ENCODE measurements around the gene FAM107B. TPM values are rescaled to one million over a fixed set of nuclear protein-coding genes. Genes with fewer than 3 reads are reported as not detected.
A peak's percentile ranks its signal among the peaks of the same experiment; 100 is the strongest.

Gene FAM107B
- total RNA-seq, 4 donors from 2014 or later, result 24.1 to 69.7 (median 43.2) TPM

DNA sequence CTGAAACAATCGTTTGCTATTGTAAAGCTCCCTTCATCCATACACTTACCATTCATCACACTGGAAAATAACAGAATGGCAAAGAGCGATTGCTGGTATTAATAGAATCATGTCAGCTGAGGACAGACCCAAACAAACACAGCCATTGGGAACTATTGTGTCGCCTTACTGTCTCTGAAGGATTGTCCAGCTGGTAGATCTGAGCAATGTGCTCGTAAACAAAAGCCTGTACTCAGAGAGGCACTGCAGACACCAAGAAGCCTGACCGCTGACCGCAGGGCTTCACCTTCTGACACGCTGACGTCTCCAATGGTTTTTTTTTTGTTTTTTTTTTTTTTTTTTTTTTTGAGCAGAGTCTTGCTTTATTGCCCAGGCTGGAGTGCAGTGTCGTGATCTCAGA is 292.9 kb downstream of the FAM107B start:
- Histone ChIP-seq H3K36me3 (no peaks in the 10 kb centered on the region), H3K9me3 (no peaks in the 10 kb centered on the region), H3K27ac (no peak overlapping the region), H3K27me3 (no peaks in the 10 kb centered on the region), H3K4me3 (no peak overlapping the region), H3K4me1 (no peaks in the 10 kb centered on the region)
- intact Hi-C loops (cut with DNase I; ENCODE audit: low total_unique reads), result no loop called here
- DNase-seq, result no peak
- TF ChIP-seq, protein P1, sequence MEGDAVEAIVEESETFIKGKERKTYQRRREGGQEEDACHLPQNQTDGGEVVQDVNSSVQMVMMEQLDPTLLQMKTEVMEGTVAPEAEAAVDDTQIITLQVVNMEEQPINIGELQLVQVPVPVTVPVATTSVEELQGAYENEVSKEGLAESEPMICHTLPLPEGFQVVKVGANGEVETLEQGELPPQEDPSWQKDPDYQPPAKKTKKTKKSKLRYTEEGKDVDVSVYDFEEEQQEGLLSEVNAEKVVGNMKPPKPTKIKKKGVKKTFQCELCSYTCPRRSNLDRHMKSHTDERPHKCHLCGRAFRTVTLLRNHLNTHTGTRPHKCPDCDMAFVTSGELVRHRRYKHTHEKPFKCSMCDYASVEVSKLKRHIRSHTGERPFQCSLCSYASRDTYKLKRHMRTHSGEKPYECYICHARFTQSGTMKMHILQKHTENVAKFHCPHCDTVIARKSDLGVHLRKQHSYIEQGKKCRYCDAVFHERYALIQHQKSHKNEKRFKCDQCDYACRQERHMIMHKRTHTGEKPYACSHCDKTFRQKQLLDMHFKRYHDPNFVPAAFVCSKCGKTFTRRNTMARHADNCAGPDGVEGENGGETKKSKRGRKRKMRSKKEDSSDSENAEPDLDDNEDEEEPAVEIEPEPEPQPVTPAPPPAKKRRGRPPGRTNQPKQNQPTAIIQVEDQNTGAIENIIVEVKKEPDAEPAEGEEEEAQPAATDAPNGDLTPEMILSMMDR (IDR thresholded peaks at IDR 0.05), result no peak
- TF ChIP-seq POLR2A (IDR thresholded peaks at IDR 0.05), result no peak

DNA sequence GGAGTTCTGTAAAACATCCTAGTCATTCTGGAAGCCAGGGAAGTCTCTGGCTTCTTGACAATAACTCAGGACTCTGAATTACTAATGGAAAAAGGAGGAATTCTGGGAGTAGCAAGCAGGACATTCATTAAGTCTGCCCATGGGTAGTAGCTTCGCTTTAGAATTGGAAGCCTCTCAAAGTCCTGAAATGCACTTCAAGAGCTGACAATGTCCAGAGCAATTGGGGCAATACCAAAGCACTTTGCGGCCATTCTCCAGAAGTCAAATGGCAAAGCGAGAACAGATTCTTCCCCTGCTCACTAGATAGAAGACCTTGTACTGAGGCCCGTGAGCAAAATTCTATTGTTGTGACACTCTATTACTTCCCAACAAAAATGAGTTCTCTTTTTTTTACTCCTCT is 293.7 kb downstream of the FAM107B start:
- no peak for DNase-seq
- no peak overlapping the region for H3K4me3 ChIP-seq
- H3K36me3 ChIP-seq, result no peaks in the 10 kb centered on the region
- no peaks in the 10 kb centered on the region for H3K27me3 ChIP-seq
- H3K4me1 ChIP-seq, result no peaks in the 10 kb centered on the region
- no peaks in the 10 kb centered on the region for H3K9me3 ChIP-seq
- TF ChIP-seq POLR2A (IDR thresholded peaks at IDR 0.05), result no peak
- TF ChIP-seq, protein P1 (IDR thresholded peaks at IDR 0.05), result no peak
- H3K27ac ChIP-seq, result no peak overlapping the region
- intact Hi-C loops (cut with DNase I; ENCODE audit: low total_unique reads), result no loop called here

DNA sequence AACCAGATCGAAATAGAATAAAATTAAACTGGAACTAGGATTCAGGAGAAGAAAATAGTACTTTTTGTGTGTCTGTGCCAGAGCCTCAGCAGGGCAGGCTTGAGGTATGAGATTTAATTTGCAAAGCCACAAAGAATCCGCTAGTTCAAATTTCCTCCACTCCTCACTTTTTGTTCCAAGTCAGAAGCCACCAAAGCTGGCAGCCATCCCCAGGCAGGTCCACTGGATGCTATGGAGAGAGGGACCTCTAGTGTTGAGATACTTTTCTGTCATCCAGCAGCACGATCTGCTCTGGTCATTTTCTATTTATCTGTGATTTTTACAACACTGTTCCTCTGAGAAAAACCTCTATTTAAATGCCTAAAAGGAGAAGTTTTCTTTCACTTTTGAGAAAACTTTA is 296.1 kb downstream of the FAM107B start:
- H3K4me1 ChIP-seq, result no peaks in the 10 kb centered on the region
- H3K4me3 ChIP-seq, result no peak overlapping the region
- no peaks in the 10 kb centered on the region for H3K27me3 ChIP-seq
- no peaks in the 10 kb centered on the region for H3K9me3 ChIP-seq
- no peaks in the 10 kb centered on the region for H3K36me3 ChIP-seq
- H3K27ac ChIP-seq, result no peak overlapping the region
- no peak for TF ChIP-seq POLR2A (IDR thresholded peaks at IDR 0.05)
- TF ChIP-seq, protein P1 (IDR thresholded peaks at IDR 0.05), result peak in 3 of 4 experiments; percentile 19 to 40 (median 23)
- peak in 1 of 2 donors; percentile 21 for DNase-seq
- intact Hi-C loops (cut with DNase I; ENCODE audit: low total_unique reads), result no loop called here

DNA sequence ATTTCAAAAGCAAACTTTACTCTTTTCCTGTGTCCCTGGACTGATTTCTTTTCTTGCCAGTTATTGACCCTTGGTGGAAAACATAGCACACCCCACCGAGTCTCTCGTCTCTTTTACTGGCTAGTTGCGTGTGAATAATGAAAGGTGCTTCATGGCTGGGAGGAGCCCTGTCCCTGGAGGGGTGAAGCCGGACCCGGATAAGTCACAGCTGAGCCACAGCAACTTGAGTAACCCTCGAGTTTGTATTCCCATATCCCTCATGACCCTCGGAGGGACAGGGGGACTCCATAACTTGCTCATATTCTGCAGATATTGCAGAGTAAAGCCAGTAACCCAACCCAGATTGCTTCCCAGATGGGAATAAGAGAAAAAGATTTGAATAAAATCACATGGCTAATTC is 296.5 kb downstream of the FAM107B start:
- DNase-seq, result no peak
- Histone ChIP-seq H3K4me3 (no peak overlapping the region), H3K27ac (no peak overlapping the region), H3K4me1 (no peaks in the 10 kb centered on the region), H3K9me3 (no peaks in the 10 kb centered on the region), H3K36me3 (no peaks in the 10 kb centered on the region), H3K27me3 (no peaks in the 10 kb centered on the region)
- TF ChIP-seq, protein P1 (IDR thresholded peaks at IDR 0.05), result no peak
- no peak for TF ChIP-seq POLR2A (IDR thresholded peaks at IDR 0.05)
- intact Hi-C loops (cut with DNase I; ENCODE audit: low total_unique reads), result no loop called here

DNA sequence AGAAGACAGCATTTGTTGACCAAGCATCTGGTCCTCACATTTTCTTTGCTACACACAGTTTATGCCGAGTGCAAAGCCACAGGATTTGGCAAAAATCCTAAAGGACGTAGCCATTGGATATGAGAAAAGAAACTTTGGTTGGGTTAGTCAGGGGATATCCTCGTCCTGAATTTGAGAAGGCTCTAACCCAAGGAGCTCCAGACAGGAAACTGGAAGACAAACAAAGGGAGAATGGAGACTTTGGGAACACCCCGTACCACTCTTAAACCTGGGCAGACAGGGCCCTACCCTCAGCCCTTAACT is 297.3 kb downstream of the FAM107B start:
- H3K9me3 ChIP-seq, result no peaks in the 10 kb centered on the region
- no peaks in the 10 kb centered on the region for H3K27me3 ChIP-seq
- H3K36me3 ChIP-seq, result no peaks in the 10 kb centered on the region
- H3K27ac ChIP-seq, result no peak overlapping the region
- intact Hi-C loops (cut with DNase I; ENCODE audit: low total_unique reads), result no loop called here
- no peak for DNase-seq
- no peak overlapping the region for H3K4me3 ChIP-seq
- no peak for TF ChIP-seq POLR2A (IDR thresholded peaks at IDR 0.05)
- TF ChIP-seq, protein P1 (IDR thresholded peaks at IDR 0.05), result no peak
- H3K4me1 ChIP-seq, result no peaks in the 10 kb centered on the region

Measured in uterus (tissue), 4 donors.